Right lobe of liver (tissue), 6 donors: ENCODE data around the gene NVL. TPM values are rescaled to one million over a fixed set of nuclear protein-coding genes. Genes with fewer than 3 reads are reported as not detected.
A peak's percentile ranks its signal among the peaks of the same experiment; 100 is the strongest.

Experiments used
- ATAC-seq, 4 donors: fragments of 200-7000 bp; cut with Tn5 transposase; one replicate each; pipeline ENCODE4 v1.9.1; 2020; ENCODE audit warnings: mild to moderate bottlenecking in 4 of 4, moderate library complexity in 4 of 4
- DNase-seq, 3 donors: peaks; one replicate each; pipeline ENCODE4 v3.0.0-alpha.2; 2020
- H3K27ac ChIP-seq, 3 donors: fragments of 200-600 bp; one replicate each; pipeline ENCODE4 v1.8.0; 2022
- H3K27me3 ChIP-seq, 2 donors: fragments of 200-600 bp; one replicate each; pipeline ENCODE4 v1.8.0; 2022
- H3K36me3 ChIP-seq, 4 donors: fragments of 200-600 bp; sonication (generic) in 1 of 4; one replicate each; pipeline versions ENCODE4 v1.5.1 to v1.8.0; 2017 to 2022; ENCODE audit warnings: control low read depth in 1 of 4
- H3K4me1 ChIP-seq, 4 donors: fragments of 200-600 bp; sonication (generic) in 1 of 4; one replicate each; pipeline versions ENCODE4 v1.5.1 to v1.8.0; 2017 to 2022; ENCODE audit warnings: control low read depth in 1 of 4
- H3K4me3 ChIP-seq, 3 donors: fragments of 200-600 bp; one replicate each; pipeline ENCODE4 v1.8.0; 2022
- H3K9me3 ChIP-seq, 4 donors: fragments of 200-600 bp; sonication (generic) in 1 of 4; one replicate each; pipeline versions ENCODE4 v1.5.1 to v1.8.0; 2017 to 2022; ENCODE audit warnings: control low read depth in 1 of 4
- POLR2A ChIP-seq: fragments of 450-650 bp; IDR thresholded peaks from one replicate; pipeline ENCODE4 v1.6.1; 2017; ENCODE audit warnings: antibody characterized with exemption, mild to moderate bottlenecking
- WGBS: methylation state at CpG from one replicate; pipeline ENCODE4 v1.1.6; 2018; ENCODE audit warnings: low coverage, low lambda C conversion rate; ENCODE audit not compliant: insufficient coverage; ENCODE audit errors: missing lambda C conversion rate; 5-methylcytosine and 5-hydroxymethylcytosine counted together
- intact Hi-C, 2 donors: fragments of 100-400 bp; cut with DNase I; formaldehyde crosslinking; loops; one replicate each; pipeline versions ENCODE4 v1.11.2 to v1.14.1; 2022
- total RNA-seq, 6 experiments: library from RNA; depleted of rRNA in 2 of 6; stranded (reverse); fragments of >200 nt in 2 of 6; fragmentation: NEBNext Ultra II Directional in 3 of 6; extraction: Animal tissue kit (Norgen Biotek cat#: 25700) in 3 of 6; gene quantifications; one replicate each; pipeline versions ENCODE4 v1.1.0 to v1.2.4, GENCODE V29; 2016 to 2023
- TF ChIP-seq, protein P1 (sequence below), 4 donors: fragments of 200-600 bp in 3 of 4; fragments of 450-650 bp in 1 of 4; IDR thresholded peaks; one replicate each; pipeline versions ENCODE4 v1.5.1 to v1.8.0; 2016 to 2022; ENCODE audit warnings: antibody characterized with exemption in 4 of 4, mild to moderate bottlenecking in 2 of 4
- donor health status: DM: no; HTN: yes; CAD: no.
- donor health status: DM: no; HTN: no; CAD: no.
- donor health status: DM: no; HTN: no; CAD: no.
- donor health status: DM: no; HTN: yes; CAD: no.
- donor health status: DM: no; HTN: yes; CAD: no.

NVL gene
- total RNA-seq, 6 experiments from 2014 or later: 4.5 to 8.9 (median 6.8) TPM

DNA sequence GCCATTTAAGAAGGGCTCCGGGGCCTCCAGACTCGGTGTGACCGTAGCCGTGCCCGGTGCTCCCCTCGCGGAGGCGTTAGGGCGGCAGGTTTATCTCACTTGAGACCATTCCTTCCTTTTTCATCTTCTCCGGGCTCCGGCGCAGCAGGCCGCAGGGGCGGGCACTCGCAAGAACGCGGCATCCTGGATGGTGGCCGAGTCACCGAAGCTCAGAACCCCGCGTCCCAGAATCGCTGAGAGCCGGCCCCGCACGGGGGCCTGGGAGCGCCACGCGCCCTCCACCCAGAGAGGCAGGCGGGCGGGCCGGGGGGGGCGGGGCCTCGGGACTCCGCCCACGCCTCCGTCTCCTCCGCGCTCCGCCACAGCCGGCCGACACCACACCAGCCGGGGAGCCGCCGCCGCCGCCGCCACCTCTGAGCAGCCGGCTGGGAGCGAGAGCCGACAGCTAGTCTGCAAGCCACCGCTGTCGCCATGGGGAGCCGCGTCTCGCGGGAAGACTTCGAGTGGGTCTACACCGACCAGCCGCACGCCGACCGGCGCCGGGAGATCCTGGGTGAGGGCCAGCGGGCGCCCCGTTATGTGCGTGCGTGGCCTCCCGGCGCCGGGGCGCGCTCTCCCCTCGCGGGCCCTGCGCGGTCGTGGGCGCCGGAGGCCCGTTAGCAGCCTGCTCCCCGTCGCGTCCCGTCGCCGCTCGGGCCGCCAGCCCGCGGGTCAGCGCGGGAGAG lies 146.9 kb downstream of the NVL start, which contains the start of gene DEGS1:
Gene DEGS1, plus strand, starts transcription at position 375 of the 725 bp plus-strand sequence. Its CDS starts 97 bp downstream, at position 472.
- ATAC-seq: peak; percentile 93 to 98 (median 94)
- peaks cover 0 to 24% (median 5%) of the 10 kb centered on the region in 4 donors for H3K4me1 ChIP-seq
- intact Hi-C loops: no loop called here

DNA sequence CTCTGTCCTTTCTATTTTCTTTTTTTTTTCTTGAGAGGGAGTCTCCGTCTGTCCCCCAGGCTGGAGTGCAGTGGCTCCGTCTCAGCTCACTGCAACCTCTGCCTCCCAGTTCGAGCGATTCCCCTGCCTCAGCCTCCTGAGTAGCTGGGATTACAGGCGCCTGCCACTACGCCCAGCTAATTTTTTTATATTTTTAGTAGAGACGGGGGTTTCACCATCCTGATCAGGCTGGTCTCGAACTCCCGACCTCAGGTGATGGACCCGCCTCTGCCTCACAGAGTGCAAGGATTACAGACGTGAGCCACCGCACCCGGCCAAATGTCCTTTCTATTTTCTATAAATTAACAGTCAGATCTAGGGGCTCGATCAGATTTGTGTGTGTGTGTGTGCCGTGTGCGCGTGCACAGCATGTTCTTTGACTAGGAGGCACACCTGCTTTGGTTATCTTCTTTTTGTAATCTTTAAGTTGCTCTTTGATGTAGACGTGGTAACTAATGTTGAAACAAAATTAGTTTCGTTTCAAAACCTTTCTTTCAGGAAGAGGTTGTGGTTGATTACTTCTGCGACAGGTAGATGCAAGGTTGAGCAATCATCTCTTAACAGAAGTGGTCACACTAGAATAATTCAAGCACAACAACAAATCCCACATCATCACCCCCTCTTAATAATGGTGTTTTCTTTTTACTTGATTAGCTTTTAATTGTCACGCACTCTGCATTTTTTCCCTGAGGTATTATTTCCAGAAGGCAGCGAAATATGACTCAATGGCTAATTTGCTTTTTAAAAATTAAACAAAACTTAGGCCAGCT lies 147.7 kb downstream of the NVL start:
- Histone ChIP-seq H3K4me3 (peak overlapping the region; percentile 82 to 99 (median 86)), H3K4me1 (peaks cover 0 to 22% (median 5%) of the 10 kb centered on the region in 4 donors), H3K27ac (peak overlapping the region; percentile 86 to 99 (median 87)), H3K9me3 (no peaks in the 10 kb centered on the region), H3K27me3 (no peaks in the 10 kb centered on the region), H3K36me3 (no peaks in the 10 kb centered on the region)
- peak in 1 of 3 donors; percentile 43 for DNase-seq
- WGBS: 62% methylated on average over 21 of the region's 22 CpGs
- ATAC-seq: peak in 1 of 4 donors; percentile 18
- TF ChIP-seq POLR2A: no peak
- TF ChIP-seq, protein P1, sequence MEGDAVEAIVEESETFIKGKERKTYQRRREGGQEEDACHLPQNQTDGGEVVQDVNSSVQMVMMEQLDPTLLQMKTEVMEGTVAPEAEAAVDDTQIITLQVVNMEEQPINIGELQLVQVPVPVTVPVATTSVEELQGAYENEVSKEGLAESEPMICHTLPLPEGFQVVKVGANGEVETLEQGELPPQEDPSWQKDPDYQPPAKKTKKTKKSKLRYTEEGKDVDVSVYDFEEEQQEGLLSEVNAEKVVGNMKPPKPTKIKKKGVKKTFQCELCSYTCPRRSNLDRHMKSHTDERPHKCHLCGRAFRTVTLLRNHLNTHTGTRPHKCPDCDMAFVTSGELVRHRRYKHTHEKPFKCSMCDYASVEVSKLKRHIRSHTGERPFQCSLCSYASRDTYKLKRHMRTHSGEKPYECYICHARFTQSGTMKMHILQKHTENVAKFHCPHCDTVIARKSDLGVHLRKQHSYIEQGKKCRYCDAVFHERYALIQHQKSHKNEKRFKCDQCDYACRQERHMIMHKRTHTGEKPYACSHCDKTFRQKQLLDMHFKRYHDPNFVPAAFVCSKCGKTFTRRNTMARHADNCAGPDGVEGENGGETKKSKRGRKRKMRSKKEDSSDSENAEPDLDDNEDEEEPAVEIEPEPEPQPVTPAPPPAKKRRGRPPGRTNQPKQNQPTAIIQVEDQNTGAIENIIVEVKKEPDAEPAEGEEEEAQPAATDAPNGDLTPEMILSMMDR (IDR thresholded peaks at IDR 0.05): no peak
- intact Hi-C loops: no loop called here

More for the DNA sequence above, 146.9 kb downstream of the NVL start, which contains the start of gene DEGS1:
- no peaks in the 10 kb centered on the region for H3K36me3 ChIP-seq
- peak within 1 kb of the TSS; percentile 82 to 99 (median 86) for H3K4me3 ChIP-seq
- H3K27me3 ChIP-seq: no peaks in the 10 kb centered on the region
- TF ChIP-seq, protein P1 (IDR thresholded peaks at IDR 0.05): no peak
- TF ChIP-seq POLR2A: peak; percentile 95
- under 1% methylated on average over 18 of the region's 94 CpGs for WGBS
- peak within 1 kb of the TSS; percentile 86 to 99 (median 87) for H3K27ac ChIP-seq
- DNase-seq: peak; percentile 89 to 91 (median 89)
- H3K9me3 ChIP-seq: no peaks in the 10 kb centered on the region

DNA sequence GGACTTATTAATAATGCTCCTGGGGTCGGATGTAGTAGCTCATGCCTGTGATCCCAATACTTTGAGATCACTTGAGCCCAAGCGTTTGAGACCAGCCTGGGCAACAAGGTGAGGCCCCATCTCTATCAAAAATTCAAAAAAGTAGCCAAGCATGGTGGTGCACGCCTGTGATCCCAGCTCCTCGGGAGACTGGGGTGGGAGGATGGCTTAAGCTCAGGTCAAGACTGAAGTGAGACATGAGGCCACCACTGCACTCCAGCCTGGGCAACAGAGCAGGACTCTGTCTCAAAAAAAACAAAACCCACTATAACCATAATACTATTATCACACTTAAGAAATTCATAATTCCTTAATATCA lies 148.5 kb downstream of the NVL start:
- H3K36me3 ChIP-seq: no peaks in the 10 kb centered on the region
- no peak for ATAC-seq
- intact Hi-C loops: no loop called here
- H3K27ac ChIP-seq: no peak overlapping the region
- no peaks in the 10 kb centered on the region for H3K9me3 ChIP-seq
- DNase-seq: peak in 1 of 3 donors; percentile 28
- H3K4me1 ChIP-seq: peaks cover 0 to 13% (median 3%) of the 10 kb centered on the region in 4 donors
- H3K4me3 ChIP-seq: no peak overlapping the region
- TF ChIP-seq, protein P1 (IDR thresholded peaks at IDR 0.05): no peak
- TF ChIP-seq POLR2A: no peak
- no peaks in the 10 kb centered on the region for H3K27me3 ChIP-seq
- 71% methylated on average over 3 of the region's 4 CpGs for WGBS

DNA sequence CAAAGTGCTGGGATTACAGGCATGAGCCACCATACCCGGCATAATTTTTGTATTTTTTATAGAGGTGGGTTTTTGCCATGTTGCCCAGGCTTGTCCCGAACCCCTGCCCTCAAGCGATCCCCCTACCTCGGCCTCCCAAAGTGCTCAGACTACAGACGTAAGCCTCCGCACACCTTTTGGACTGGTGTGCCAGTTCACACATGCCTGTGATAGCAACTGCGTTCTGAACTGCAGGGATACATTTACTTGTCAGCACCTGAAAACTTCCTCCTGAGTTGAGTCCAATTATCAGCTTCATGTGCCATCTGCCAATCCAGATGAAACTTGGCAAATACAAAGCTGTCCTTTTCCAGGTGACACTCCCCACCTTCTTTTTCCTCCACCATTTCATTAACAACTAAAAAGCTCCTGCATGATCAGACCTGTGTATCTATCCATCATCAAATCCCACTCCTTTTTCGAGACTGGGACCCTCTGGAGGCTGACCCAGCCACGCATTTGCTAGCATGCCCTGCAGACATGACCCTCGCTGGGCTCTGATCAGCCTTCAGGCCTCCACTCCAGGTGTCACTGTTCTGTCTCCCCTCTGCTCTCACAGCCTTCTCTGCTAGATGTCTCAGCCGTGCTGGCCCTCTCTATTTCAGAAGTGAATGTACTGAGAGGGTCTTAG lies 149.1 kb downstream of the NVL start:
- Histone ChIP-seq H3K27me3 (no peaks in the 10 kb centered on the region), H3K4me3 (no peak overlapping the region), H3K27ac (no peak overlapping the region), H3K9me3 (no peaks in the 10 kb centered on the region), H3K36me3 (no peaks in the 10 kb centered on the region), H3K4me1 (peaks cover 0 to 9% (median 2%) of the 10 kb centered on the region in 4 donors)
- no peak for TF ChIP-seq POLR2A
- TF ChIP-seq, protein P1 (IDR thresholded peaks at IDR 0.05): no peak
- 92% methylated on average over 6 of the region's 11 CpGs for WGBS
- intact Hi-C loops: no loop called here
- DNase-seq: peak in 1 of 3 donors; percentile 44
- no peak for ATAC-seq
